B cell (primary cell): ENCODE measurements around the gene ZNF91. TPM values are rescaled to one million over a fixed set of nuclear protein-coding genes. Genes with fewer than 3 reads are reported as not detected.

Source experiments
- ATAC-seq: fragments of 200-7000 bp; cut with Tn5 transposase; one replicate; pipeline ENCODE4 v1.10.0; 2021; ENCODE audit warnings: low read depth, mild to moderate bottlenecking, moderate number of reproducible peaks, moderate library complexity
- CTCF ChIA-PET: fragments of 350-600 bp; sonication (Branson Sonifier 250); formaldehyde crosslinking; loops from one replicate; lab custom pipeline; 2021; ENCODE audit warnings: antibody characterized with exemption, inconsistent platforms; lab: Charles Lee
- POLR2A ChIA-PET: fragments of 350-600 bp; sonication (Branson Sonifier 250); formaldehyde crosslinking; loops from one replicate; lab custom pipeline; 2021; ENCODE audit warnings: antibody characterized with exemption; lab: Charles Lee
- DNase-seq: peaks from one replicate; pipeline ENCODE4 v3.0.0; 2013
- H2AFZ ChIP-seq: 2 replicates; pipeline ENCODE4 v1.6.1; 2012; ENCODE audit warnings: mild to moderate bottlenecking, low read depth, low read length; ENCODE audit not compliant: insufficient read depth, poor library complexity, severe bottlenecking
- H3K27ac ChIP-seq, 2 donors: 1 replicate in 1 of 2; 2 replicates in 1 of 2; pipeline ENCODE4 v1.5.1; 2012 to 2013; ENCODE audit warnings: low read length in 2 of 2, mild to moderate bottlenecking in 2 of 2, moderate library complexity in 1 of 2
- H3K27me3 ChIP-seq, 4 experiments: fragments of 200-600 bp in 1 of 4; sonication (generic) in 1 of 4; replicated peaks in 1 of 4; 1 replicate in 2 of 4; 2 replicates in 2 of 4; pipeline versions ENCODE4 v1.6.1 to v1.7.0; 2013 to 2016; ENCODE audit warnings: low read length in 3 of 4, mild to moderate bottlenecking in 2 of 4, mixed read lengths in 1 of 4, moderate library complexity in 1 of 4; ENCODE audit not compliant: insufficient read depth in 4 of 4, control insufficient read depth in 3 of 4; ENCODE audit errors: control extremely low read depth in 1 of 4
- H3K36me3 ChIP-seq, 2 experiments: replicated peaks in 1 of 2; 1 replicate in 1 of 2; 2 replicates in 1 of 2; pipeline versions ENCODE4 v1.6.1 to v1.7.1; 2013; ENCODE audit warnings: low read length in 1 of 2; ENCODE audit not compliant: insufficient read depth in 2 of 2, control insufficient read depth in 1 of 2; ENCODE audit errors: control extremely low read depth in 1 of 2, extremely low read depth in 1 of 2
- H3K4me1 ChIP-seq, 2 donors: fragments of 200-600 bp in 1 of 2; sonication (generic) in 1 of 2; 1 replicate in 1 of 2; 2 replicates in 1 of 2; pipeline versions ENCODE4 v1.5.1 to v1.6.1; 2013 to 2017; ENCODE audit warnings: low read length in 2 of 2; ENCODE audit not compliant: control insufficient read depth in 2 of 2, insufficient read depth in 2 of 2
- H3K4me2 ChIP-seq: replicated peaks from 2 replicates; pipeline ENCODE3; 2012; ENCODE audit warnings: mild to moderate bottlenecking, low read depth, low read length; ENCODE audit not compliant: poor library complexity, severe bottlenecking
- H3K4me3 ChIP-seq, 5 experiments: fragments of 200-600 bp in 1 of 5; sonication (generic) in 1 of 5; 1 replicate in 3 of 5; 2 replicates in 2 of 5; pipeline versions ENCODE4 v1.5.1 to v1.7.0; 2011 to 2016; ENCODE audit warnings: low read length in 4 of 5, mild to moderate bottlenecking in 4 of 5, low read depth in 2 of 5, control low read depth in 1 of 5, moderate library complexity in 1 of 5; ENCODE audit not compliant: insufficient read depth in 1 of 5; ENCODE audit errors: control extremely low read depth in 1 of 5, extremely low read depth in 1 of 5
- H3K79me2 ChIP-seq: fragments of 200-600 bp; sonication (generic); one replicate; pipeline ENCODE4 v1.6.0; 2016; ENCODE audit warnings: low read length; ENCODE audit not compliant: control insufficient read depth, insufficient read depth
- H3K9ac ChIP-seq: fragments of 200-600 bp; sonication (generic); 2 replicates; pipeline ENCODE4 v1.6.1; 2017; ENCODE audit warnings: mild to moderate bottlenecking, low read length, moderate library complexity
- H3K9me3 ChIP-seq, 3 donors: one replicate each; pipeline versions ENCODE4 v1.6.1 to v1.7.1; 2013; ENCODE audit warnings: low read length in 2 of 3; ENCODE audit not compliant: control insufficient read depth in 2 of 3, insufficient read depth in 1 of 3; ENCODE audit errors: control extremely low read depth in 1 of 3
- H4K20me1 ChIP-seq: 2 replicates; pipeline ENCODE4 v1.6.0; 2012; ENCODE audit warnings: mild to moderate bottlenecking, low read length; ENCODE audit not compliant: insufficient read depth, control insufficient read depth, poor library complexity, severe bottlenecking
- H3K27ac Mint-ChIP-seq: one replicate; pipeline ENCODE4 v1.8.0; 2021; ENCODE audit warnings: mixed read lengths
- H3K27me3 Mint-ChIP-seq: one replicate; pipeline ENCODE4 v1.8.0; 2021; ENCODE audit warnings: mixed read lengths
- H3K4me1 Mint-ChIP-seq: one replicate; pipeline ENCODE4 v1.8.0; 2021; ENCODE audit warnings: mixed read lengths
- H3K4me3 Mint-ChIP-seq: one replicate; pipeline ENCODE4 v1.8.0; 2021; ENCODE audit warnings: mixed read lengths
- H3K9me3 Mint-ChIP-seq: one replicate; pipeline ENCODE4 v1.8.0; 2022; ENCODE audit warnings: mixed read lengths; ENCODE audit not compliant: insufficient read depth
- CTCF ChIP-seq: fragments of 200-600 bp; IDR thresholded peaks from one replicate; pipeline ENCODE4 v1.8.0; 2022; ENCODE audit warnings: antibody characterized with exemption, mild to moderate bottlenecking
- EZH2 ChIP-seq: IDR thresholded peaks from 2 replicates; pipeline ENCODE4 v1.6.1; 2012; ENCODE audit warnings: borderline replicate concordance, low read depth, mild to moderate bottlenecking, moderate library complexity, low read length; ENCODE audit not compliant: insufficient read depth, poor library complexity, severe bottlenecking
- WGBS: methylation state at CpG from one replicate; pipeline ENCODE4 v1.1.5; 2013; ENCODE audit warnings: missing lambda C conversion rate; ENCODE audit not compliant: insufficient coverage; 5-methylcytosine and 5-hydroxymethylcytosine counted together
- intact Hi-C: fragments of 100-400 bp; cut with micrococcal nuclease; formaldehyde crosslinking; loops from one replicate; pipeline ENCODE4 v1.10.0; 2022
- polyA plus RNA-seq: library from polyadenylated mRNA; depleted of rRNA; stranded (reverse); fragments of >200 nt; gene quantifications from 2 replicates; pipeline ENCODE4 v1.2.3, GENCODE V29; 2012
- total RNA-seq, 2 donors: library from RNA; stranded (reverse); fragments of 120-200 nt in 1 of 2; gene quantifications; 1 replicate in 1 of 2; 2 replicates in 1 of 2; pipeline versions ENCODE4 v1.2.3 to v1.2.4, GENCODE V29; 2013 to 2022

ZNF91 gene
- total and polyA plus RNA-seq, 2 donors (not counting 1 experiment from before 2014, with no cell fraction given), result 17.9 to 79.6 TPM

GRCh38 chr19:23314505-23315251 is 80.6 kb downstream of the ZNF91 start:
- Histone ChIP-seq H3K27me3 (no peaks in the 10 kb centered on the region), H4K20me1 (no peaks in the 10 kb centered on the region), H3K27ac (no peak overlapping the region), H3K79me2 (no peaks in the 10 kb centered on the region), H3K4me1 (no peaks in the 10 kb centered on the region), H3K4me3 (no peak overlapping the region), H3K4me2 (no peak overlapping the region), H2AFZ (no peak overlapping the region), H3K9me3 (peaks cover 0 to 9% (median 0%) of the 10 kb centered on the region in 3 donors), H3K36me3 (no peaks in the 10 kb centered on the region), H3K9ac (no peak overlapping the region)
- H3K9me3 Mint-ChIP-seq, result peaks cover 2% of the 10 kb centered on the region
- ChIA-PET CTCF (no interaction called here), POLR2A (no interaction called here)
- no peaks in the 10 kb centered on the region for H3K27me3 Mint-ChIP-seq
- intact Hi-C loops, result no loop called here
- no peak overlapping the region for H3K27ac Mint-ChIP-seq
- H3K4me1 Mint-ChIP-seq, result no peaks in the 10 kb centered on the region
- DNase-seq (no peak), ATAC-seq (no peak)
- H3K4me3 Mint-ChIP-seq, result no peak overlapping the region
- 81% methylated on average over 3 of the region's 4 CpGs for WGBS
- TF ChIP-seq CTCF (no peak), EZH2 (no peak)

GRCh38 chr19:23313196-23313595 is 82.1 kb downstream of the ZNF91 start:
- no peaks in the 10 kb centered on the region for H3K27me3 Mint-ChIP-seq
- TF ChIP-seq EZH2, result no peak
- TF ChIP-seq CTCF, result no peak
- intact Hi-C loops, result no loop called here

More at GRCh38 chr19:23313196-23313595, 82.1 kb downstream of the ZNF91 start:
- Histone ChIP-seq H3K4me1 (no peaks in the 10 kb centered on the region), H3K4me2 (no peak overlapping the region), H3K79me2 (no peaks in the 10 kb centered on the region), H3K9me3 (peaks cover 0 to 9% (median 0%) of the 10 kb centered on the region in 3 donors), H3K36me3 (no peaks in the 10 kb centered on the region), H4K20me1 (no peaks in the 10 kb centered on the region), H3K4me3 (no peak overlapping the region), H2AFZ (no peak overlapping the region), H3K27ac (no peak overlapping the region), H3K27me3 (no peaks in the 10 kb centered on the region), H3K9ac (no peak overlapping the region)
- WGBS, result 100% methylated on average over 1 of the region's 2 CpGs
- ATAC-seq (no peak), DNase-seq (no peak)
- H3K27ac Mint-ChIP-seq, result no peak overlapping the region
- no peaks in the 10 kb centered on the region for H3K4me1 Mint-ChIP-seq
- H3K9me3 Mint-ChIP-seq, result no peaks in the 10 kb centered on the region
- no peak overlapping the region for H3K4me3 Mint-ChIP-seq
- CTCF ChIA-PET, result no interaction called here
- POLR2A ChIA-PET, result no interaction called here
